ENCODE results near the gene CHIC1.

DNA sequence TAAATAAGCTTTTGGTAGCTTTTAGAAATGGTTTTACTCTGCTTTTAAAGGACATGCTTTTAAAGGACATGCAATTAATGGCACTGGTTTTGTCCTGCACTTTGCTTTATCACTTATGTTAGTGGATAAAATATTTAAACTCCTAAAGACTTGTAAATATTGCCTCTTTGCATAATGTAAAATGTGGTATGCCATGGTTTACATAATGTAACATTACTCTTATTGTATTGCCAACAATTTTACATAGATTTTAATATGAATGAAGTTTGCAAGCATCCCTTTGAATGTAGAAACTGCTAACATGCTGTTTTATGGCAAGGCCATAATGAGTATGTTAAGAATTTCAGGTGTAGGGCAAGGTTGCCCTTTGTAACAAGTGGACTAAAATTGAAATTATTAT, 118.4 kb downstream of the CHIC1 start:
- TF ChIP-seq, protein P1, sequence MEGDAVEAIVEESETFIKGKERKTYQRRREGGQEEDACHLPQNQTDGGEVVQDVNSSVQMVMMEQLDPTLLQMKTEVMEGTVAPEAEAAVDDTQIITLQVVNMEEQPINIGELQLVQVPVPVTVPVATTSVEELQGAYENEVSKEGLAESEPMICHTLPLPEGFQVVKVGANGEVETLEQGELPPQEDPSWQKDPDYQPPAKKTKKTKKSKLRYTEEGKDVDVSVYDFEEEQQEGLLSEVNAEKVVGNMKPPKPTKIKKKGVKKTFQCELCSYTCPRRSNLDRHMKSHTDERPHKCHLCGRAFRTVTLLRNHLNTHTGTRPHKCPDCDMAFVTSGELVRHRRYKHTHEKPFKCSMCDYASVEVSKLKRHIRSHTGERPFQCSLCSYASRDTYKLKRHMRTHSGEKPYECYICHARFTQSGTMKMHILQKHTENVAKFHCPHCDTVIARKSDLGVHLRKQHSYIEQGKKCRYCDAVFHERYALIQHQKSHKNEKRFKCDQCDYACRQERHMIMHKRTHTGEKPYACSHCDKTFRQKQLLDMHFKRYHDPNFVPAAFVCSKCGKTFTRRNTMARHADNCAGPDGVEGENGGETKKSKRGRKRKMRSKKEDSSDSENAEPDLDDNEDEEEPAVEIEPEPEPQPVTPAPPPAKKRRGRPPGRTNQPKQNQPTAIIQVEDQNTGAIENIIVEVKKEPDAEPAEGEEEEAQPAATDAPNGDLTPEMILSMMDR (IDR thresholded peaks at IDR 0.05): no peak
- TF ChIP-seq POLR2A (IDR thresholded peaks at IDR 0.05): no peak
